ENCODE results near the gene LRMDA. TPM values are rescaled to one million over a fixed set of nuclear protein-coding genes. Genes with fewer than 3 reads are reported as not detected.

LRMDA gene
- total and polyA plus RNA-seq, 10 of the 15 experiments (the other 5 are each of a cell fraction or from before 2014, with no cell fraction given) = 0.07 to 0.54 (median 0.29) TPM; not detected in 4

DNA sequence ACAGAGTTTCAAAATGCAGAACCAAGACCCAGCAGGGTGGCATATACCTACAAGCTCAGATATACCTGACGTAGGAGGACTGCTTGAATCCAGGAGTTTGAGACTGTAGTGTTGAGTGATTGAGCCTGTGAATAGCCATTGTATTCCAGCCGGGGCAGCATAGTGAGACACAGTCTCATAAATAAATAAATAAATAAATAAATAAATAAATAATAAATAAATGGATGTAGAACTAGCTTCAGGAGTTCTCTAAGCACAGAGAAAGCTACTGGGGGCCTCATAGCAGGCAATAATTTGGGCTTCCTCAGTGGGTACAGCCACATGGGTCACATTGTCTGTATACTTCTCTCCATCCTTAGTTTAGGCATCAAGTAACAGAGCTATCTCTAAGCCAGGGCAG lies 906.8 kb downstream of the LRMDA start (continued):
- TF ChIP-seq, protein P1, sequence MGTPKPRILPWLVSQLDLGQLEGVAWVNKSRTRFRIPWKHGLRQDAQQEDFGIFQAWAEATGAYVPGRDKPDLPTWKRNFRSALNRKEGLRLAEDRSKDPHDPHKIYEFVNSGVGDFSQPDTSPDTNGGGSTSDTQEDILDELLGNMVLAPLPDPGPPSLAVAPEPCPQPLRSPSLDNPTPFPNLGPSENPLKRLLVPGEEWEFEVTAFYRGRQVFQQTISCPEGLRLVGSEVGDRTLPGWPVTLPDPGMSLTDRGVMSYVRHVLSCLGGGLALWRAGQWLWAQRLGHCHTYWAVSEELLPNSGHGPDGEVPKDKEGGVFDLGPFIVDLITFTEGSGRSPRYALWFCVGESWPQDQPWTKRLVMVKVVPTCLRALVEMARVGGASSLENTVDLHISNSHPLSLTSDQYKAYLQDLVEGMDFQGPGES (IDR thresholded peaks at IDR 0.05) = no peak
- no peak for TF ChIP-seq ZBED1 (IDR thresholded peaks at IDR 0.05; ENCODE audit: borderline replicate concordance)
- no peak for TF ChIP-seq SP1 (IDR thresholded peaks at IDR 0.05; ENCODE audit: low read depth, low read length)
- no peak for TF ChIP-seq SRF (IDR thresholded peaks at IDR 0.05; ENCODE audit: low read depth in 2 of 2, low read length in 2 of 2)

DNA sequence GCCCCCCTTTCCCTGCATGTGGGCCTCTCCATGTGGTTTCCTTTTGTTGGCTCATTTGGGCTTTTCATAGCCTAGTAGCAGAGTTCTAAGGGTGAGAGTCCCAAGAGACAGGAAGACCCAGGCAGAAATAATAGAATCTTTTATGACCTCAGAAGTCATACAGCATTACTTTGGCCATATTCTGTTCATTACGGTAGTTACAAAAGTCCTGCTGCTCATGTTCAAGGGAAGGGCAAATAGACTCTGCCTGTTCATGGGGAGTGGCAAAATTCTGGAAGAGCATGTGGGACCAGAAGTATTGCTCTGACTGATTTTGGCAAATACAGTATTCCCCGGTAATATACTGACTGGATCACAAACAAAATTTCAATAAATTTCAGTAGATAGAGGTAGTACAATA lies 910.3 kb downstream of the LRMDA start:
- 75% methylated on average over 2 of the region's 2 CpGs for WGBS (ENCODE audit: insufficient coverage, insufficient replicate concordance, low lambda C conversion rate, missing lambda C conversion rate)
- no peaks in the 10 kb centered on the region for H3K9me3 ChIP-seq (replicated peaks; ENCODE audit: control insufficient read depth, insufficient read depth, low read length)
- no peaks in the 10 kb centered on the region for H3K4me1 ChIP-seq (ENCODE audit: control insufficient read depth, insufficient read depth, low read length)
- H2AFZ ChIP-seq (ENCODE audit: control insufficient read depth, low read depth, low read length) = no peak overlapping the region
- intact Hi-C loops (cut with micrococcal nuclease; ENCODE audit: unreplicated experiment) = no loop called here
- no peak overlapping the region for H3K4me2 ChIP-seq (ENCODE audit: control insufficient read depth, insufficient read depth)
- CTCF ChIA-PET = no interaction called here
- H3K36me3 ChIP-seq (ENCODE audit: control insufficient read depth in 2 of 2, insufficient read depth in 2 of 2, low read length in 1 of 2) = no peaks in the 10 kb centered on the region
- no peak overlapping the region for H3K4me3 ChIP-seq
- RAD21 ChIA-PET (ENCODE audit: unreplicated experiment) = no interaction called here
- no peak for DNase-seq (ENCODE audit: low read depth, low spot score)
- in situ Hi-C loops (cut with MboI) = no loop called here
- SMC1A ChIA-PET (ENCODE audit: uncharacterized antibody, unreplicated experiment) = no interaction called here
- no peak overlapping the region for H3K9ac ChIP-seq (ENCODE audit: control insufficient read depth, insufficient read depth, low read length)
- ATAC-seq = no peak
- no peaks in the 10 kb centered on the region for H3K27me3 ChIP-seq (replicated peaks in 1 of 2; ENCODE audit: control insufficient read depth in 2 of 2, insufficient read depth in 2 of 2, low read length in 1 of 2)
- no peaks in the 10 kb centered on the region for H3K79me2 ChIP-seq (ENCODE audit: control insufficient read depth, insufficient read depth, low read length)
- no peak for FAIRE-seq
- no peak overlapping the region for H3K27ac ChIP-seq (ENCODE audit: control insufficient read depth, insufficient read depth)
- BruUV-seq (replicated peaks) = no TSS peak
- H4K20me1 ChIP-seq (ENCODE audit: control insufficient read depth, insufficient read depth) = no peaks in the 10 kb centered on the region
- POLR2A ChIA-PET = no interaction called here
- TF ChIP-seq, protein P2, sequence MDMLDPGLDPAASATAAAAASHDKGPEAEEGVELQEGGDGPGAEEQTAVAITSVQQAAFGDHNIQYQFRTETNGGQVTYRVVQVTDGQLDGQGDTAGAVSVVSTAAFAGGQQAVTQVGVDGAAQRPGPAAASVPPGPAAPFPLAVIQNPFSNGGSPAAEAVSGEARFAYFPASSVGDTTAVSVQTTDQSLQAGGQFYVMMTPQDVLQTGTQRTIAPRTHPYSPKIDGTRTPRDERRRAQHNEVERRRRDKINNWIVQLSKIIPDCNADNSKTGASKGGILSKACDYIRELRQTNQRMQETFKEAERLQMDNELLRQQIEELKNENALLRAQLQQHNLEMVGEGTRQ (IDR thresholded peaks at IDR 0.05; ENCODE audit: borderline replicate concordance, low read depth, low read length) = no peak
- TF ChIP-seq POU2F2 (IDR thresholded peaks at IDR 0.05; ENCODE audit: borderline replicate concordance, low read depth, low read length) (no peak), JUND (IDR thresholded peaks at IDR 0.05; ENCODE audit: low read depth, low read length) (no peak), ZNF207 (IDR thresholded peaks at IDR 0.05; ENCODE audit: borderline replicate concordance) (no peak), RAD51 (IDR thresholded peaks at IDR 0.05) (no peak), NRF1 (conservative IDR thresholded peaks at IDR 0.05; ENCODE audit: low read depth, low read length) (no peak), BMI1 (IDR thresholded peaks at IDR 0.05; ENCODE audit: borderline replicate concordance) (no peak), SRF (IDR thresholded peaks at IDR 0.05; ENCODE audit: low read depth in 2 of 2, low read length in 2 of 2) (no peak)
- TF ChIP-seq, protein P3, sequence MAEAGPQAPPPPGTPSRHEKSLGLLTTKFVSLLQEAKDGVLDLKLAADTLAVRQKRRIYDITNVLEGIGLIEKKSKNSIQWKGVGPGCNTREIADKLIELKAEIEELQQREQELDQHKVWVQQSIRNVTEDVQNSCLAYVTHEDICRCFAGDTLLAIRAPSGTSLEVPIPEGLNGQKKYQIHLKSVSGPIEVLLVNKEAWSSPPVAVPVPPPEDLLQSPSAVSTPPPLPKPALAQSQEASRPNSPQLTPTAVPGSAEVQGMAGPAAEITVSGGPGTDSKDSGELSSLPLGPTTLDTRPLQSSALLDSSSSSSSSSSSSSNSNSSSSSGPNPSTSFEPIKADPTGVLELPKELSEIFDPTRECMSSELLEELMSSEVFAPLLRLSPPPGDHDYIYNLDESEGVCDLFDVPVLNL (IDR thresholded peaks at IDR 0.05; ENCODE audit: low read depth, low read length) = no peak
- TF ChIP-seq, protein P4, sequence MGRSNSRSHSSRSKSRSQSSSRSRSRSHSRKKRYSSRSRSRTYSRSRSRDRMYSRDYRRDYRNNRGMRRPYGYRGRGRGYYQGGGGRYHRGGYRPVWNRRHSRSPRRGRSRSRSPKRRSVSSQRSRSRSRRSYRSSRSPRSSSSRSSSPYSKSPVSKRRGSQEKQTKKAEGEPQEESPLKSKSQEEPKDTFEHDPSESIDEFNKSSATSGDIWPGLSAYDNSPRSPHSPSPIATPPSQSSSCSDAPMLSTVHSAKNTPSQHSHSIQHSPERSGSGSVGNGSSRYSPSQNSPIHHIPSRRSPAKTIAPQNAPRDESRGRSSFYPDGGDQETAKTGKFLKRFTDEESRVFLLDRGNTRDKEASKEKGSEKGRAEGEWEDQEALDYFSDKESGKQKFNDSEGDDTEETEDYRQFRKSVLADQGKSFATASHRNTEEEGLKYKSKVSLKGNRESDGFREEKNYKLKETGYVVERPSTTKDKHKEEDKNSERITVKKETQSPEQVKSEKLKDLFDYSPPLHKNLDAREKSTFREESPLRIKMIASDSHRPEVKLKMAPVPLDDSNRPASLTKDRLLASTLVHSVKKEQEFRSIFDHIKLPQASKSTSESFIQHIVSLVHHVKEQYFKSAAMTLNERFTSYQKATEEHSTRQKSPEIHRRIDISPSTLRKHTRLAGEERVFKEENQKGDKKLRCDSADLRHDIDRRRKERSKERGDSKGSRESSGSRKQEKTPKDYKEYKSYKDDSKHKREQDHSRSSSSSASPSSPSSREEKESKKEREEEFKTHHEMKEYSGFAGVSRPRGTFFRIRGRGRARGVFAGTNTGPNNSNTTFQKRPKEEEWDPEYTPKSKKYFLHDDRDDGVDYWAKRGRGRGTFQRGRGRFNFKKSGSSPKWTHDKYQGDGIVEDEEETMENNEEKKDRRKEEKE (IDR thresholded peaks at IDR 0.05) = no peak
- TF ChIP-seq, protein P5, sequence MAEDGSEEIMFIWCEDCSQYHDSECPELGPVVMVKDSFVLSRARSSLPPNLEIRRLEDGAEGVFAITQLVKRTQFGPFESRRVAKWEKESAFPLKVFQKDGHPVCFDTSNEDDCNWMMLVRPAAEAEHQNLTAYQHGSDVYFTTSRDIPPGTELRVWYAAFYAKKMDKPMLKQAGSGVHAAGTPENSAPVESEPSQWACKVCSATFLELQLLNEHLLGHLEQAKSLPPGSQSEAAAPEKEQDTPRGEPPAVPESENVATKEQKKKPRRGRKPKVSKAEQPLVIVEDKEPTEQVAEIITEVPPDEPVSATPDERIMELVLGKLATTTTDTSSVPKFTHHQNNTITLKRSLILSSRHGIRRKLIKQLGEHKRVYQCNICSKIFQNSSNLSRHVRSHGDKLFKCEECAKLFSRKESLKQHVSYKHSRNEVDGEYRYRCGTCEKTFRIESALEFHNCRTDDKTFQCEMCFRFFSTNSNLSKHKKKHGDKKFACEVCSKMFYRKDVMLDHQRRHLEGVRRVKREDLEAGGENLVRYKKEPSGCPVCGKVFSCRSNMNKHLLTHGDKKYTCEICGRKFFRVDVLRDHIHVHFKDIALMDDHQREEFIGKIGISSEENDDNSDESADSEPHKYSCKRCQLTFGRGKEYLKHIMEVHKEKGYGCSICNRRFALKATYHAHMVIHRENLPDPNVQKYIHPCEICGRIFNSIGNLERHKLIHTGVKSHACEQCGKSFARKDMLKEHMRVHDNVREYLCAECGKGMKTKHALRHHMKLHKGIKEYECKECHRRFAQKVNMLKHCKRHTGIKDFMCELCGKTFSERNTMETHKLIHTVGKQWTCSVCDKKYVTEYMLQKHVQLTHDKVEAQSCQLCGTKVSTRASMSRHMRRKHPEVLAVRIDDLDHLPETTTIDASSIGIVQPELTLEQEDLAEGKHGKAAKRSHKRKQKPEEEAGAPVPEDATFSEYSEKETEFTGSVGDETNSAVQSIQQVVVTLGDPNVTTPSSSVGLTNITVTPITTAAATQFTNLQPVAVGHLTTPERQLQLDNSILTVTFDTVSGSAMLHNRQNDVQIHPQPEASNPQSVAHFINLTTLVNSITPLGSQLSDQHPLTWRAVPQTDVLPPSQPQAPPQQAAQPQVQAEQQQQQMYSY (CRISPR knock-in tag; IDR thresholded peaks at IDR 0.05) = no peak

All from GM12878 (cell line).